Activated CD4-positive, CD25-positive, alpha-beta regulatory T cell treated with anti-CD3 and anti-CD28 coated beads, Interleukin-2, amount 50 U/mL, for 16 hours (primary cell): Measurements from ENCODE around the gene RASGEF1C.
"Not testable (repeated sequence)": the region's sequence is repeated elsewhere in the genome, so short reads cannot be mapped to it uniquely, and the experiment has no call there.

Experiments used
- DNase-seq: peaks from one replicate; pipeline ENCODE4 v3.0.0-alpha.2; 2020; ENCODE audit warnings: low read depth, low spot score

Gene RASGEF1C

GRCh38 chr5:180135967-180136629 lies 72.9 kb downstream of the RASGEF1C start:
- no peak for DNase-seq

- no peak for DNase-seq
Measured at GRCh38 chr5:180135128-180135955, 73.7 kb downstream of the RASGEF1C start.

DNA sequence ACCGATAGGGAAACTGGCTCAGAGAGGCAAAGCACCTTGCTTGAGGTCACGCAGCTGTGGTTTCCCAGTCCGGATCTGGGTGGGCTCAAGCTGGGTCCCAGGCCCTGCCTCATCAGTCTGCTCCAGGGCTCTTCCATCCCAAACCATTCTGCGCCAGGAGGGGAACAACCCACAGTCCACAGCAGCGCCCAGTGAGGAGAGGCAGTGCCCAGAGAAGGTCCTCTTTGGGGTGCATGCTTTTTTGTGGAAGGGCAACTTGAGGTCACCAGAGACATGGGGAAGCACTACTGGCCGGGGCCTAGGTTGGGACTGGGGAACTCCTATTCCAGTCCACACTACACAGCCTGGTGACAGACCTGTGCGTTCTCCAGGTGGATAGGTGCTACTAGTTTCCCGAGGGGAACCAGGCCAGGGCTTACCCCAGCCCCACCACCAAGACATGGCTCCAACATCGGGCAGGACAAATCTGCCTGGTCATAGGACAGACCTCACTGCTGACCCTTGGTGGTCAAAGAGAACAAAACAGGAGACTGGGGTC lies 75.0 kb downstream of the RASGEF1C start:
- DNase-seq: no peak

DNA sequence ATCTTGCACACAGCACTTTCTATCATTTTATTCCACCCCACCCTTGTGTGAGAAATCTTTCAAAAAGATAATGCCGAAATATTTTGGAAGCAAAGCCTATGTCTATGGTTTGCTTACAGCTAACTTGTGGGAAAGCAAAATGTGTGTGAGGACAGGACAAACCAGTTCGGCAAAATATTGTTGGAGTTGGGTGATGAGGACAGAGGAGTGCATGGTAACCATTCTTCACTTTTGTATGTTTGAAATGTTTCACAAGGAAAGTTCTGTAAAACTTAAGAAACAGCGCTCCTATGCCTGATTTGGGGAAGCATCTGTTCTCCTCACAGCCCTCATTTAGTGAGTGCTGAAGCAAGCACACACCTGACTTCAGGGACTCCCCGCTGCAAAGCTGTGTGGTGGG lies 75.5 kb downstream of the RASGEF1C start:
- no peak for DNase-seq

GRCh38 chr5:180133060-180133459 lies 76.0 kb downstream of the RASGEF1C start:
- no peak for DNase-seq

DNA sequence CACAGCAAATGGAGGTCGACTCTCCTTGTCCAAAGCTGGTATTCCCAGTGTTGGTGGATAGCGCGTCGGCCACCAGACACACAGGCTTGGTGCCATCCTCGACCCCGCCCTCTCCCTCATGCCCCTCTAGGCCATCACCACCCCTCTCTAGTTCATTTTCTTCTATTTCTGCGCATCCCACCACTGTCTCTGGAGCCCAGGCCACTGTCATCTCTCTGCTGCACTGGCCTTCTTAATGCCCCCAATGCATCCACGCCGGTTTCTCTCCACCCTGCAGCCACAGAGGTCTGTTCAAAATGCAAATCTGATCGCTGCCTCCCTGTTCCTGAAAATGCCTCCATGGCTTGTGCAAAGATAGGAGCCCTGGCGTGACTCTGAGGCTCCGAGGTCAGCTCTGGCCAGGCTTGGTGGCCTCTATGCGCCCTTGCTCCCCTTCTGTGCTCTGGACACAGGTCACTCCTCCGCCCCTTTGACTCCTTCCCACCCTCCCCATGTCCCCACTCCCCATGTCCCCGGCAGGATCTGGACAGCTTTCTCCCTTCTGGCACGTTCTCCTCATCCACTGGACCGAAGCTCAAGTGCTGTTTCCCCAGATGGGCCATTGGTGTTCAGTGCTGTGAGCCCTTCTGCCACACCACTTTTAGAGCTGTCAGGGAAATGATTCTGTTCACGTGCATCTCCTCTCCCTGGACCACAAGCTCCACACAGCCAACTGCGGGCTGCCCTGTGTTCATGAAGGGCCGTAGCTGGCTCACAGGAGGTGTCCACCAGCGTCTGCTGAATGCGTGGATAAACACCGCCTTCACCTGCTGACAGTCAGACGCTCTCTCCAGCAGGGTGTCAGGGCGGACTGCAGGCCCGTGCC lies 77.9 kb downstream of the RASGEF1C start:
- DNase-seq: no peak

DNA sequence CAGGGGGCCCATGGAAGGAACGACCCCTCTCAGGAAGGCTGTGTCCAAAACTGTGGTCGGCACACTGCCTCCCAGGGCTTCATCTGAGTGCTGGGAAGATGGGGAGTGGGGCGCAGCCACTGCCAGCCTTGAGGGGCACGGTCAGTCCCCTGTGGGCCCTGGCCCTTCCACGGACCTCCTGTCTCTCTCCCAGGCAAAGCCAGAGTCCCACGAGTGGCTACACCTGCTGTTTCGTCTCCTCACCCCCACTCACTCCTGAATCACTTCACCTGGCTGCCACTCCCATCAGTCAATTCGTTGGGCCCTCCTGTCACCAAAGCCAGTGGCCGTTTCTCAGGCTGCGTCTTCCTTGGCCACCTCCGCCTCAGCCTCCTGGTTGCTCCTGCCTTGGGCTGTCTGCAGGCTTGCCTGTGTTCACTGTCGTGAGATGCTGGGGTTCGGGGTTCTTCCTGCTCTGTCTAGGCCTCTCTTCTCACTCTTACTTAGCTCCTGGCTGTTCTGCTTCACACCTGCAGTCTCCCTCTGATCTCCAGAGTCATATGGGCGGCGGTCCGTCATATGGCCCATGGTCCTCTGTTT lies 78.6 kb downstream of the RASGEF1C start:
- no peak for DNase-seq

GRCh38 chr5:180129291-180130190 lies 79.5 kb downstream of the RASGEF1C start:
- DNase-seq: no peak

GRCh38 chr5:180128671-180129261 lies 80.2 kb downstream of the RASGEF1C start:
- no peak for DNase-seq

- DNase-seq: no peak
Measured at GRCh38 chr5:180127682-180128670, 81.0 kb downstream of the RASGEF1C start.

GRCh38 chr5:180126716-180127681 lies 82.0 kb downstream of the RASGEF1C start:
- DNase-seq: no peak

GRCh38 chr5:180126156-180126555 lies 82.9 kb downstream of the RASGEF1C start:
- DNase-seq: not testable (repeated sequence)

DNA sequence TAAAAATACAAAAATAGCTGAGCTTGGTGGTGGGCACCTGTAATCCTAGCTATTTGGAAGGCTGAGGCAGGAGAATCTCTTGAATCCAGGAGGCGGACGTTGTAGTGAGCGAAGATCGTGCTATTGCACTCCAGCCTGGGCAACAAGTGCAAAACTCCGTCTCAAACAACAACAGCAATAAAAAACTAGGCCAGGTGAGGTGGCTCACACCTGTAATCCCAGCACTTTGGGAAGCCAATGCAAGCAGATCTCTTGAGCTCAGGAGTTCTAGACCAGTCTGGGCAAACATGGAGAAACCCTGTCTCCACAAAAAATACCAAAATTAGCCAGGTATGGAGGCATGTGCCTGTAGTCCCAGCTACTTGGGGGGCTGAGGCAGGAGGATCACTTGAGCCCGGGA lies 84.3 kb downstream of the RASGEF1C start:
- DNase-seq: not testable (repeated sequence)

- DNase-seq: no peak
Measured at GRCh38 chr5:180122875-180123274, 86.1 kb downstream of the RASGEF1C start.

DNA sequence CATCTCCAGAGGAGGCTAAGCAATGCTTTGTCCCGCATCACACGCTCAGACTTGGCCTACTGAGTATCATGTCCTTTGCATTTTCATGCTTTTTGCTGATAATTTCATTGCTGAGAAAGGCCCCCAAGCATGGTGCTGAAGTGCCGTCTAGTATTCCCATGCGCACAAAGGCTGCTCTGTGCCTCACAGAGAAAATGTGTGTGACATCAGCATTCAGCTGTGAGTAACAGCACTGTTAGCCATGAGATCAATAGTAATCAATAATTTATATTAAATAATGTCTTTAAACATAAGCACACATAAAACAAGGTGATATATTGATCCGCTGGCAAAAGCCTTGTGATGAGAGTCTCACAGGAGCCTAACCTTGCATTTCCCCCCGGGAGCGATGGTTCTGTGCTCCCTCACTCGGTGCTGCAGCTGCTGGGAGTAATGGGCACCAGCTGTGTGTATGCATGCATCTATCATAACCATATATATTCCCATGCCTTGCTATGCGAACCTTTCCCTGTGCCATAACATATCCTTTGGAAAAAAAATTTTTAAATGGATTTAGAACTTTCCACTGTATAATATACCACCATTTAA lies 87.1 kb downstream of the RASGEF1C start:
- DNase-seq: no peak

DNA sequence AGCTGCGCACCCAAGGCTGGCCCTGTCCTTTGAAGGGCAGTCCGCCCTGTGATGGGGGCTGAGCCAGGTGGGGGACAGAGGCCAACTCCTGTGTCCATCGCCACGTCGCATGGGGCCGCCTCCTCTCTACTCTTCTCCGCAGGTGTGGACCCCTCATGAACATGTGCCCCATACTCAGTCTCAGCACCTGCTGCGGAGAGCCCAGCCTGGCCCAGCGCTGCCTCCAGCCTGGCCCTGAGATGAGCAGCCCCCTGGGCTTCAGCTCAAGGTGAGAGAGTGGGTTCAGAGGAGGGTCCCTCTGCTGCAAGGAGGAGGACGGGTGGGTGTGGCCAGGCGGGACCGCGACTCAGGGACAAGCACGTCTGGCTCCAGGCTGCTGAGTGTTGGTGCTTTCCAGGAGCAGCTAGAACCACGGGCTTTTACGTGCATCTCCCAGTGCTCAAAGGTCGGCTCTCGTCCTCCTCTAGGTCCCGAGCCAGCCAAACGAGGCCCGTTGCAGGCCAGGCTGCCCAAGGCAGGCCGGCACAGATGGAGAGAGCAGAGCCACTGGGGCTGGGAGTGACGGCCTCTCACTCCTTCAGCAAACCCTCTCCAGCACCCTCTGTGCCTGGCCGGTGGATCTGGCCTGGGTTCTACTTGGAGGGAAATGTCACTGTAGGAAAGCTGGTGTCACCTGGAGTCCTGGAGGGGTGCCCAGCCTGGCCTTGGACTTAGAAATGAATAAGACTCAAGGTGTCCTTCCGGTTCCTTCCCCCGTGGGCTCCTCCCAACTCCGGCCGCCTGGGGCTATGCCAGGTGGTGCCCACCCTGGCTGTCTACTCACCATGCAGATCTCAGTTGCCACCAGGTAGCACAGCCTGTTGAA lies 88.5 kb downstream of the RASGEF1C start:
- DNase-seq: no peak
